HG02885 (cell line): ENCODE results near the gene ATP1A1.
A peak's percentile ranks its signal among the peaks of the same experiment; 100 is the strongest.

Experiments used
- ATAC-seq: cut with Tn5 transposase; IDR thresholded peaks from one replicate; pipeline ENCODE4 v1.9.1; 2021; ENCODE audit warnings: mild to moderate bottlenecking; ENCODE audit not compliant: unreplicated experiment, poor library complexity

The ATP1A1 gene

GRCh38 chr1:116409751-116410191, 36.7 kb downstream of the ATP1A1 start:
- ATAC-seq: no peak

GRCh38 chr1:116411784-116412479, 38.9 kb downstream of the ATP1A1 start:
- ATAC-seq: no peak

GRCh38 chr1:116412480-116412798, 39.4 kb downstream of the ATP1A1 start:
- ATAC-seq: no peak

- no peak for ATAC-seq
These were observed 39.9 kb downstream of the ATP1A1 start for GRCh38 chr1:116412898-116413297.

- ATAC-seq: no peak
These were observed 40.4 kb downstream of the ATP1A1 start for GRCh38 chr1:116413414-116413813.

- ATAC-seq: no peak
These were observed 41.3 kb downstream of the ATP1A1 start for GRCh38 chr1:116414364-116414763.

- no peak for ATAC-seq
These were observed 42.2 kb downstream of the ATP1A1 start for GRCh38 chr1:116415200-116415698.

GRCh38 chr1:116415699-116416533, 42.9 kb downstream of the ATP1A1 start:
- no peak for ATAC-seq

GRCh38 chr1:116416854-116417513, 43.9 kb downstream of the ATP1A1 start:
- ATAC-seq: no peak

GRCh38 chr1:116417678-116418077, 44.6 kb downstream of the ATP1A1 start:
- no peak for ATAC-seq

- peak; percentile 91 for ATAC-seq
These were observed 45.2 kb downstream of the ATP1A1 start for GRCh38 chr1:116418091-116418830.

- ATAC-seq: no peak
These were observed 47.6 kb downstream of the ATP1A1 start for GRCh38 chr1:116420417-116421200.

GRCh38 chr1:116424438-116424837, 51.4 kb downstream of the ATP1A1 start:
- ATAC-seq: no peak

- ATAC-seq: no peak
These were observed 51.8 kb downstream of the ATP1A1 start for GRCh38 chr1:116424863-116425262.

- no peak for ATAC-seq
These were observed 52.9 kb downstream of the ATP1A1 start for GRCh38 chr1:116425987-116426386.

- ATAC-seq: no peak
These were observed 53.4 kb downstream of the ATP1A1 start for GRCh38 chr1:116426401-116426800.

GRCh38 chr1:116428576-116428975, 55.5 kb downstream of the ATP1A1 start:
- no peak for ATAC-seq

GRCh38 chr1:116429821-116430374, 56.9 kb downstream of the ATP1A1 start:
- no peak for ATAC-seq

GRCh38 chr1:116431870-116432500, 58.9 kb downstream of the ATP1A1 start:
- ATAC-seq: no peak
